ENCODE data around the gene DNM3. TPM values are rescaled to one million over a fixed set of nuclear protein-coding genes. Genes with fewer than 3 reads are reported as not detected.
A peak's percentile ranks its signal among the peaks of the same experiment; 100 is the strongest.

DNM3 gene
- total and polyA plus RNA-seq, 9 of the 15 experiments (the other 6 are each of a cell fraction or from before 2014, with no cell fraction given) = 0.08 to 0.36 (median 0.22) TPM; not detected in 1

GRCh38 chr1:171835891-171836290 is 5.4 kb upstream of the DNM3 start:
- intact Hi-C loops (cut with micrococcal nuclease) = no loop called here
- no peak for ATAC-seq
- no peak overlapping the region for H3K27ac ChIP-seq (ENCODE audit: extremely low read depth, low read depth, low read length)
- no peaks in the 10 kb centered on the region for H3K36me3 ChIP-seq (ENCODE audit: control insufficient read depth, insufficient read depth, low read length)
- in situ Hi-C loops (cut with MboI) = no loop called here
- no peaks in the 10 kb centered on the region for H3K79me2 ChIP-seq (ENCODE audit: control insufficient read depth, insufficient read depth, low read length)
- no peak for TF ChIP-seq DLX4 (CRISPR knock-in tag; IDR thresholded peaks at IDR 0.05)
- TF ChIP-seq BHLHE40 (IDR thresholded peaks at IDR 0.05; ENCODE audit: low read length) = no peak
- no peak for TF ChIP-seq MXI1 (IDR thresholded peaks at IDR 0.05; ENCODE audit: low read depth, low read length)
- no peak overlapping the region for H3K4me2 ChIP-seq (ENCODE audit: insufficient read depth, low read length)
- no peak overlapping the region for H3K9ac ChIP-seq (ENCODE audit: insufficient read depth in 1 of 2, low read depth in 2 of 2, low read length in 2 of 2)
- no peak overlapping the region for H3K4me3 ChIP-seq
- no TSS peak for BruUV-seq (replicated peaks)
- H3K4me1 ChIP-seq (replicated peaks in 1 of 2; ENCODE audit: control insufficient read depth in 2 of 2, insufficient read depth in 2 of 2, low read length in 2 of 2) = peaks cover 0 to 2% of the 10 kb centered on the region in 2 experiments; a peak in 3 of 5 replicates
- FAIRE-seq = no peak
- DNase-seq (ENCODE audit: extremely low read depth in 1 of 4, low spot score in 3 of 4) = no peak
- no peak overlapping the region for H2AFZ ChIP-seq (ENCODE audit: low read depth, low read length)
- peaks cover 0 to 3% of the 10 kb centered on the region in 2 experiments; a peak in 3 of 5 replicates for H3K27me3 ChIP-seq (ENCODE audit: control insufficient read depth in 2 of 2, insufficient read depth in 2 of 2, low read length in 2 of 2)
- H4K20me1 ChIP-seq (replicated peaks; ENCODE audit: control insufficient read depth, insufficient read depth, low read length) = no peaks in the 10 kb centered on the region
- ChIA-PET CTCF (ENCODE audit: low intra/inter-chr PET ratio) (no interaction called here), POLR2A (no interaction called here)
- no peaks in the 10 kb centered on the region for H3K9me1 ChIP-seq (ENCODE audit: control insufficient read depth, insufficient read depth, low read length)
- H3K9me3 ChIP-seq (replicated peaks; ENCODE audit: control insufficient read depth, insufficient read depth, low read depth, low read length) = no peaks in the 10 kb centered on the region

- intact Hi-C loops (cut with micrococcal nuclease) = loop anchor here (5.0 kb wide), 1 partner anchor 195 kb away; no protein-coding TSS in a partner anchor
- Histone ChIP-seq H3K27ac (ENCODE audit: extremely low read depth, low read depth, low read length) (no peak overlapping the region), H3K36me3 (ENCODE audit: control insufficient read depth, insufficient read depth, low read length) (no peaks in the 10 kb centered on the region), H3K9me3 (replicated peaks; ENCODE audit: control insufficient read depth, insufficient read depth, low read depth, low read length) (no peaks in the 10 kb centered on the region), H3K79me2 (ENCODE audit: control insufficient read depth, insufficient read depth, low read length) (no peaks in the 10 kb centered on the region), H3K4me2 (ENCODE audit: insufficient read depth, low read length) (peak overlapping the region; percentile 78), H3K4me3 (peak overlapping the region; percentile 52), H3K4me1 (replicated peaks in 1 of 2; ENCODE audit: control insufficient read depth in 2 of 2, insufficient read depth in 2 of 2, low read length in 2 of 2) (peaks cover 0 to 15% of the 10 kb centered on the region in 2 experiments; a peak in 3 of 5 replicates), H3K27me3 (ENCODE audit: control insufficient read depth in 2 of 2, insufficient read depth in 2 of 2, low read length in 2 of 2) (peaks cover 7 to 8% of the 10 kb centered on the region in 2 experiments; a peak in 4 of 5 replicates), H2AFZ (ENCODE audit: low read depth, low read length) (peak overlapping the region; percentile 99), H4K20me1 (replicated peaks; ENCODE audit: control insufficient read depth, insufficient read depth, low read length) (no peaks in the 10 kb centered on the region), H3K9me1 (ENCODE audit: control insufficient read depth, insufficient read depth, low read length) (no peaks in the 10 kb centered on the region), H3K9ac (ENCODE audit: insufficient read depth in 1 of 2, low read depth in 2 of 2, low read length in 2 of 2) (peak overlapping the region in 1 of 2 experiments; percentile 94; a peak in 2 of 4 replicates)
- TF ChIP-seq PTTG1 (tag; IDR thresholded peaks at IDR 0.05; ENCODE audit: low read depth) (no peak), ZNF280B (CRISPR knock-in tag; IDR thresholded peaks at IDR 0.05) (no peak), ATF7 (IDR thresholded peaks at IDR 0.05) (no peak), SRSF1 (IDR thresholded peaks at IDR 0.05; ENCODE audit: low read depth, low read length) (no peak), MLX (CRISPR knock-in tag; conservative IDR thresholded peaks at IDR 0.05) (0 out of 4 replicates have a peak, but pooled peaks of 1 of the 2 experiments have one; percentile 33), SAP30 (IDR thresholded peaks at IDR 0.05; ENCODE audit: borderline replicate concordance, insufficient read depth, low read depth, low read length, poor library complexity, severe bottlenecking) (peak; percentile 7), NR1H2 (CRISPR knock-in tag; IDR thresholded peaks at IDR 0.05) (no peak)
- DNase-seq (ENCODE audit: extremely low read depth in 1 of 4, low spot score in 3 of 4) = no peak
- in situ Hi-C loops (cut with MboI) = no loop called here
- no peak for FAIRE-seq
- no peak for ATAC-seq
- POLR2A ChIA-PET = interaction anchor here (0.6 to 1.2 kb wide), 4 partner anchors 8 to 239 kb away, joined by 3 to 5 read pairs (median 3); no protein-coding TSS in a partner anchor
- BruUV-seq (replicated peaks) = no TSS peak
- 24% methylated on average over 28 of the region's 40 CpGs for WGBS (ENCODE audit: insufficient coverage, low coverage, missing lambda C conversion rate)
- CTCF ChIA-PET (ENCODE audit: low intra/inter-chr PET ratio) = no interaction called here
These were observed 848 bp downstream of the DNM3 start for GRCh38 chr1:171841931-171842761.
